Calu3 (cell line): ENCODE data around the gene GAS2L1. TPM values are rescaled to one million over a fixed set of nuclear protein-coding genes. Genes with fewer than 3 reads are reported as not detected.
A peak's percentile ranks its signal among the peaks of the same experiment; 100 is the strongest.
"Not testable (repeated sequence)": the region's sequence is repeated elsewhere in the genome, so short reads cannot be mapped to it uniquely, and the experiment has no call there.

Experiments used
- BruUV-seq: library from RNA; stranded (reverse); fragments of 400-500 nt; replicated peaks from 2 replicates; lab custom pipeline; 2021; lab: Mats Ljungman, UMichigan
- CTCF ChIA-PET: fragments of 300-600 bp; sonication (Branson Sonifier 250); formaldehyde crosslinking; loops from one replicate; lab custom pipeline; 2022; ENCODE audit warnings: antibody characterized with exemption; lab: Charles Lee
- DNase-seq: peaks from one replicate; pipeline ENCODE4 v3.0.0; 2022
- H3K27ac Mint-ChIP-seq: one replicate; pipeline ENCODE4 v1.8.0; 2022; ENCODE audit warnings: mixed read lengths; ENCODE audit not compliant: unreplicated experiment
- H3K27me3 Mint-ChIP-seq: one replicate; pipeline ENCODE4 v1.8.0; 2022; ENCODE audit warnings: mixed read lengths; ENCODE audit not compliant: unreplicated experiment
- H3K36me3 Mint-ChIP-seq: one replicate; pipeline ENCODE4 v1.8.0; 2022; ENCODE audit warnings: mild to moderate bottlenecking, moderate library complexity, mixed read lengths; ENCODE audit not compliant: insufficient read depth, unreplicated experiment
- H3K4me1 Mint-ChIP-seq: one replicate; pipeline ENCODE4 v1.8.0; 2022; ENCODE audit warnings: mild to moderate bottlenecking, low read depth, mixed read lengths; ENCODE audit not compliant: unreplicated experiment
- H3K4me3 Mint-ChIP-seq: one replicate; pipeline ENCODE4 v1.8.0; 2022; ENCODE audit warnings: mild to moderate bottlenecking, low read depth, moderate library complexity, mixed read lengths; ENCODE audit not compliant: unreplicated experiment
- H3K9me3 Mint-ChIP-seq: one replicate; pipeline ENCODE4 v1.8.0; 2022; ENCODE audit warnings: low read depth, mixed read lengths; ENCODE audit not compliant: unreplicated experiment
- intact Hi-C: fragments of 100-400 bp; cut with micrococcal nuclease; formaldehyde crosslinking; loops from one replicate; pipeline ENCODE4 v1.10.0; 2022; ENCODE audit not compliant: unreplicated experiment
- total RNA-seq: library from RNA; stranded (reverse); gene quantifications from 2 replicates; pipeline ENCODE4 v1.2.3, GENCODE V29; 2022
- TF ChIP-seq, protein P1 (sequence below): fragments of 200-600 bp; IDR thresholded peaks from one replicate; pipeline ENCODE4 v1.8.0; 2022; ENCODE audit warnings: antibody characterized with exemption; ENCODE audit not compliant: unreplicated experiment

The GAS2L1 gene
- total RNA-seq, 1 experiment from 2014 or later = 16.9 TPM

DNA sequence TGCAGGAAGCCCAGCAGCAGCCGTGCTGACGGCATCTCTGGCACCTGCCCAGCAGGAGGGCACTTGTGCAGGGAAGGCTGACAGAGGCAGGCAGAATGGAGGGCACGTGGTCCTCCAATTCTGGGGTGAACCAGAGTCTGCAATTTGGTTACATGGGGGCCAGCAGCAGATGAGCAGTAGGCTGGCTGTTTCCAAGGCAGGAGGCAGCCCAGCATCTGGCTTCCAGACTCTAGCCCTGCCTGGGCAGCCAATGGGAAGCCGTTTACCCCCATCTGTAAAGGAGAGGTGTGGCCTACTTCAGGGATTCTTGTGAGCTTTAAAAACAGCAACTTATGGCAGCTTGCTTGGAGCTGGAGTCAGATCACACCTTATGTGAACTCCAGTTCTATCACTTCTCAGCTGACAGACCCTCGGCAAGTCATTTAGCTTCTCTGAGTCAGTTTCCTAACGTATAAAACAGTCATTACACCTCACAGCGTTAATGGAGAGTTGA lies 36.9 kb downstream of the GAS2L1 start:
- no peaks in the 10 kb centered on the region for H3K27me3 Mint-ChIP-seq
- TF ChIP-seq, protein P1, sequence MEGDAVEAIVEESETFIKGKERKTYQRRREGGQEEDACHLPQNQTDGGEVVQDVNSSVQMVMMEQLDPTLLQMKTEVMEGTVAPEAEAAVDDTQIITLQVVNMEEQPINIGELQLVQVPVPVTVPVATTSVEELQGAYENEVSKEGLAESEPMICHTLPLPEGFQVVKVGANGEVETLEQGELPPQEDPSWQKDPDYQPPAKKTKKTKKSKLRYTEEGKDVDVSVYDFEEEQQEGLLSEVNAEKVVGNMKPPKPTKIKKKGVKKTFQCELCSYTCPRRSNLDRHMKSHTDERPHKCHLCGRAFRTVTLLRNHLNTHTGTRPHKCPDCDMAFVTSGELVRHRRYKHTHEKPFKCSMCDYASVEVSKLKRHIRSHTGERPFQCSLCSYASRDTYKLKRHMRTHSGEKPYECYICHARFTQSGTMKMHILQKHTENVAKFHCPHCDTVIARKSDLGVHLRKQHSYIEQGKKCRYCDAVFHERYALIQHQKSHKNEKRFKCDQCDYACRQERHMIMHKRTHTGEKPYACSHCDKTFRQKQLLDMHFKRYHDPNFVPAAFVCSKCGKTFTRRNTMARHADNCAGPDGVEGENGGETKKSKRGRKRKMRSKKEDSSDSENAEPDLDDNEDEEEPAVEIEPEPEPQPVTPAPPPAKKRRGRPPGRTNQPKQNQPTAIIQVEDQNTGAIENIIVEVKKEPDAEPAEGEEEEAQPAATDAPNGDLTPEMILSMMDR = no peak
- H3K9me3 Mint-ChIP-seq = no peaks in the 10 kb centered on the region
- no peak overlapping the region for H3K27ac Mint-ChIP-seq
- peaks cover 35% of the 10 kb centered on the region for H3K36me3 Mint-ChIP-seq
- BruUV-seq = no TSS peak
- no peak for DNase-seq
- CTCF ChIA-PET = interaction anchor here (0.5 kb wide), 1 partner anchor 328 kb away, joined by 5 read pairs; no protein-coding TSS in a partner anchor
- H3K4me3 Mint-ChIP-seq = no peak overlapping the region
- no peaks in the 10 kb centered on the region for H3K4me1 Mint-ChIP-seq
- intact Hi-C loops = no loop called here

DNA sequence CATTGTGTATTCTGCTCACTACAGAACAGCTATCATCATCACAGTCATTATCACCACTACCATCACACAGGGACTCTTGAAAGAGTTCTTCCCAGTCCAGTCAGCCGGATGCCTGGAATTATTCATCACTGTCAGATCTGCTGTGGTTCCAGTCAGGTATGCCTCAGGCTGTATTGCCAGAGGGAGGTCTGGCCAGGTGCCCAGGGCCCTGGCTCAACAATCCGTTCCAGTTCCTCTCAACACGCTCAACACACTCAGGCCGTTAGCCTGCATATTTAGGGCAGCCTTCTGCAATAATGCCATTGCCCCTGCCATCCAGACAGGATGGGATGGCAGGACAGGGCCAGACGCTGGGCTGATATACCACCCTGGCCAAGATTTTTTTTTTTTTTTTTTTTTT lies 37.7 kb downstream of the GAS2L1 start:
- Mint-ChIP-seq H3K36me3 (peaks cover 28% of the 10 kb centered on the region), H3K4me1 (no peaks in the 10 kb centered on the region), H3K9me3 (no peaks in the 10 kb centered on the region), H3K27ac (no peak overlapping the region), H3K4me3 (no peak overlapping the region), H3K27me3 (no peaks in the 10 kb centered on the region)
- peak; percentile 38 for DNase-seq
- BruUV-seq = no TSS peak
- CTCF ChIA-PET = no interaction called here
- intact Hi-C loops = no loop called here
- TF ChIP-seq, protein P1 = no peak

DNA sequence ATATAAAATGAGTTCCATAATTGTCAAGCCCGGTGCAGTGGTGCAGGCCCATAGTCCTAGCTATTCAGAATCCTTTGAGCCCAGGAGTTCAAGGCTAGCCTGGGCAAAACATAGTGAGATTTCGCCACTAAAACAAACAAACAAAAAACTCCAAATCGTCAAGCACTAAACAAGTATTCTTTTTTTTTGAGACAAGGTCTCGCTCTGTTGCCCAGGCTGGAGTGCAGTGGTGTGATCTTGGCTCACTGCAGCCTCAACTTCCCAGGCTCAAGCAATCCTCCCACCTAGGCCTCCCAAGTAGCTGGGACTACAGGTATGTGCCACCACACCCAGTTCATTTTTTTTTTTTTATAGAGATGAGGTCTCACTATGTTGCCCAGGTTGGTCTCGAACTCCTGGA lies 38.4 kb downstream of the GAS2L1 start:
- H3K4me1 Mint-ChIP-seq, DNase-seq, H3K27me3 Mint-ChIP-seq, H3K27ac Mint-ChIP-seq, intact Hi-C loops, BruUV-seq, H3K4me3 Mint-ChIP-seq, H3K9me3 Mint-ChIP-seq: not testable (repeated sequence)
- CTCF ChIA-PET = interaction anchor here (0.6 kb wide), 1 partner anchor 964 kb away, joined by 3 read pairs; no protein-coding TSS in a partner anchor
- peaks cover 35% of the 10 kb centered on the region for H3K36me3 Mint-ChIP-seq

DNA sequence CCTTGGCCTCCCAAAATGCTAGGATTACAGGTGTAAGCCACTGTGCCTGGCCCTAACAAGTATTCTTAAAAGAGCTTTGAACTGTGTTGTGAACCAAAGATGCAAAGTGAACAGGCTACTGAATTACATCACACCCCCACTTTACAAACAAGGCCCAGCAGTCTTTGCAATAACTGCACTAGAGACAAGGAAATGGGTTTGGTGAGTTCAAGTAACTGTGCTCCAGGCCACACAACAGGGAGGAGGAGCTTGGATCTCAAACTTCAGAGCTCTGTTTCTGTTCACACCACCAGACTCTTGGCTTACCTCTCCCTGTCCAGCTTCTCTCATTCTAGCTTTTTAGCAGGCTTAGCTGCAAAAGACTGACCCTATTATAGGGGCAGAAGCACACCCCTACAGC lies 39.5 kb downstream of the GAS2L1 start:
- TF ChIP-seq, protein P1 = no peak
- intact Hi-C loops = no loop called here
- Mint-ChIP-seq H3K4me3 (no peak overlapping the region), H3K36me3 (peaks cover 37% of the 10 kb centered on the region), H3K4me1 (no peaks in the 10 kb centered on the region), H3K27me3 (no peaks in the 10 kb centered on the region), H3K9me3 (no peaks in the 10 kb centered on the region), H3K27ac (no peak overlapping the region)
- DNase-seq = no peak
- no TSS peak for BruUV-seq
- CTCF ChIA-PET = interaction anchor here (0.6 kb wide), 1 partner anchor 18 kb away, joined by 7 read pairs; no protein-coding TSS in a partner anchor

DNA sequence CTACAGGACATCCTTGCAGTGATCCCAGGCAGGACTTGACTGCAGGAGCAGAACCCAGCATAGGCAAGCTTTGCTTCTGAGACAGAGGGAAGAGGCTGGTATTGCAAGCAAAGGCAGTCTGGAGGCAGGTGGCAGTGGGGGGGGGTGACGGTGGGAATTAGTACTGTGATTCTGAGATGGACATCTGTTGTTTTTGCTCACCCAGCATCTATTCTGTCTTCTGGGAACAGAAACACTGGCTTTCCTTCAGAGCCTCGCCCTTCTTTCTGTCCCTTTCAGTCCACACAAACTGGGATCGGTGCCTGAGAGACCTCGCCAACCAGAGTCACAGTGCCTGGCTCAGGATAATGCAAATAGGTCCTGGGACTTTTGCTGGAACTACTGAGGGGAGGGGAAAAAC lies 40.2 kb downstream of the GAS2L1 start:
- no peaks in the 10 kb centered on the region for H3K9me3 Mint-ChIP-seq
- CTCF ChIA-PET = interaction anchor here (0.6 kb wide), 1 partner anchor 19 kb away, joined by 7 read pairs; no protein-coding TSS in a partner anchor
- intact Hi-C loops = no loop called here
- H3K27me3 Mint-ChIP-seq = no peaks in the 10 kb centered on the region
- no peak overlapping the region for H3K4me3 Mint-ChIP-seq
- DNase-seq = no peak
- H3K27ac Mint-ChIP-seq = no peak overlapping the region
- TF ChIP-seq, protein P1 = no peak
- peaks cover 37% of the 10 kb centered on the region for H3K36me3 Mint-ChIP-seq
- no peaks in the 10 kb centered on the region for H3K4me1 Mint-ChIP-seq
- no TSS peak for BruUV-seq
